NCI-H1417 treated with DMSO at 0.1 percent for 48 hours (cell line): ENCODE data around the gene NEURL2.
"Not testable (repeated sequence)": the region's sequence is repeated elsewhere in the genome, so short reads cannot be mapped to it uniquely, and the experiment has no call there.

Source experiments
- DNase-seq: peaks from one replicate; lab custom pipeline; 2025; lab: John Stamatoyannopoulos, UW

Gene NEURL2

DNA sequence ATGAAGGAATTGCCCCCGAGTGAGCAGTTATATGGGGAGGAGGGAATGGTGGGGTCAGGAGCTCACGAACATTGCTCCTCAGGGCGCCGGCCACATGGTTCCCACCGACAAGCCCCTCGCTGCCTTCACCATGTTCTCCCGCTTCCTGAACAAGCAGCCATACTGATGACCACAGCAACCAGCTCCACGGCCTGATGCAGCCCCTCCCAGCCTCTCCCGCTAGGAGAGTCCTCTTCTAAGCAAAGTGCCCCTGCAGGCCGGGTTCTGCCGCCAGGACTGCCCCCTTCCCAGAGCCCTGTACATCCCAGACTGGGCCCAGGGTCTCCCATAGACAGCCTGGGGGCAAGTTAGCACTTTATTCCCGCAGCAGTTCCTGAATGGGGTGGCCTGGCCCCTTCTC lies 7.3 kb upstream of the NEURL2 start:
- DNase-seq = no peak

DNA sequence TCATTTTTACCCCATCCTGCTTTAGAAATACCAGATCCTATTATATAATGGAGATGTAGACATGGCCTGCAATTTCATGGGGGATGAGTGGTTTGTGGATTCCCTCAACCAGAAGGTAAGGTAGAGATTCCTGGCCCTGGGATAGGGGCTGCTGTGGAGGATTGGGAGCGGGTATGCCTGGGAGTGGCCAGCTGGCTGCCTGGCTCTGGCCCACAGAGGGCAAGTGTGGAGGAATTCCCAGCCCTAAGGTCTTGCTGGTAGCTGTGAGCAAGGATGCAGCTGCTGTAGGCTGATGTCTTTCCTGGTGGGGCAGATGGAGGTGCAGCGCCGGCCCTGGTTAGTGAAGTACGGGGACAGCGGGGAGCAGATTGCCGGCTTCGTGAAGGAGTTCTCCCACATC lies 6.7 kb upstream of the NEURL2 start:
- no peak for DNase-seq

DNA sequence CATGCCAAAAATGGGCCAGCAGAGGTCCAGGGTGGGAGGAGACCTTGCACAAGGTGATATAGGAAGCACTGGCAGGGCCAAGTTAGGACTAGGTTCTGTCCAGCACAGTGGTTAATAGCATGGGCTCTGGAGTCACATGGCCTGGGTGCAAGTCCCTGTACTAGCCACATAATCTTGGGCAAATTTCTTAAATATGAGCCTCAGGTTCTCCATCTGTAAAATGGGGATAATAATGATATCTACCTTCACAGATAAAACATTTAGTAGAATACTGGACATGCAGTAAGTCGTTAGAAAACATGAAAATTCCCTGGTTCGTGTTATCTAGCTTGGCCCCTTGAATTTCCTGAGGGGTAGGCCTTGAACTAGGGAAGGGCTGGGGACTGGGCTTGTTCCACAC lies 6.3 kb upstream of the NEURL2 start:
- DNase-seq = no peak

GRCh38 chr20:45896641-45897161 lies 5.7 kb upstream of the NEURL2 start:
- DNase-seq = no peak

- no peak for DNase-seq
These were observed 3.8 kb upstream of the NEURL2 start for GRCh38 chr20:45894797-45895196.

DNA sequence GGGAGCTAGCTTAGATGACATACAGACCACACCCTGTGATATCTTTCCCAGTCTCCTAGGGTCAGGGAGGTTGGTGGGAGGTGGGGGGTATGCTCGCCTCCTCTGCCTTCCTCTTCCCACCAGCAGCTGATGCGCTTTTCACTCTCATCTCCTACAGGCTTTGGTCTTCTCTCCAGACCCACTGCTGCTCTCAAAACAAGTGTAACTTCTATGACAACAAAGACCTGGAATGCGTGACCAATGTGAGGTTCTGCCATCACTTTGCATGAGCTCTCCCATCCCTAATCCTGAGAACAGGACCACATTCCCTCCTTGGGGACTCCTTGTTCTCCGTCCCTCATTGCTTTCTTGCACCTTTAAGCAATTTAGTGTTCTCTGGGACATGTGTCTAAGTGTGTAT lies 2.8 kb upstream of the NEURL2 start:
- DNase-seq = no peak

GRCh38 chr20:45892828-45893500 lies 2.0 kb upstream of the NEURL2 start:
- no peak for DNase-seq

- DNase-seq = no peak
These were observed 1.2 kb upstream of the NEURL2 start for GRCh38 chr20:45892049-45892825.

- peak; percentile 16 for DNase-seq
These were observed 677 bp downstream of the NEURL2 start for GRCh38 chr20:45890077-45890984.

GRCh38 chr20:45888681-45889080 lies 2.3 kb downstream of the NEURL2 start:
- no peak for DNase-seq

- DNase-seq = no peak
These were observed 3.7 kb downstream of the NEURL2 start, which contains the start of gene SPATA25 for GRCh38 chr20:45887346-45887715. SPATA25 (minus strand) TSS chr20:45887622; CDS start chr20:45887590, 32 bp downstream.

GRCh38 chr20:45886590-45887345 lies 4.2 kb downstream of the NEURL2 start:
- no peak for DNase-seq

DNA sequence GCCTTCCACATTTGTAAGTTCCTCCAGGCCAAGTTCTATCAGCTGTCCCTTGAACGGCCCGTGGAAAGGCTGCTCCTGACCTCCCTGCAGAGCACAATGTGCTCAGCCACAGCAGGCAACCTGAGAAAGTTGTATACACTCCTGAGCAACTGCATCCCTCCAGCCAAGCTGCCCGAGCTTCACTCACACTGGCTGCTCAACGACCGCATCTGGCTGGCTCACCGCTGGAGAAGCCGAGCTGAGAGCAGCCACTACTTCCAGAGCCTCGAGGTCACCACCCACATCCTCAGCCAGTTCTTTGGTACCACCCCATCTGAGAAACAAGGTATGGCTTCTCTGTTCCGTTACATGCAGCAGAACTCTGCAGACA lies 7.9 kb downstream of the NEURL2 start:
- no peak for DNase-seq

GRCh38 chr20:45882469-45883099 lies 8.4 kb downstream of the NEURL2 start:
- no peak for DNase-seq

GRCh38 chr20:45880988-45881788 lies 9.8 kb downstream of the NEURL2 start, which contains the start of gene ZSWIM1:
ZSWIM1 (plus strand) TSS chr20:45881227; CDS start chr20:45882593, 1,366 bp downstream.
- peak; percentile 93 for DNase-seq

DNA sequence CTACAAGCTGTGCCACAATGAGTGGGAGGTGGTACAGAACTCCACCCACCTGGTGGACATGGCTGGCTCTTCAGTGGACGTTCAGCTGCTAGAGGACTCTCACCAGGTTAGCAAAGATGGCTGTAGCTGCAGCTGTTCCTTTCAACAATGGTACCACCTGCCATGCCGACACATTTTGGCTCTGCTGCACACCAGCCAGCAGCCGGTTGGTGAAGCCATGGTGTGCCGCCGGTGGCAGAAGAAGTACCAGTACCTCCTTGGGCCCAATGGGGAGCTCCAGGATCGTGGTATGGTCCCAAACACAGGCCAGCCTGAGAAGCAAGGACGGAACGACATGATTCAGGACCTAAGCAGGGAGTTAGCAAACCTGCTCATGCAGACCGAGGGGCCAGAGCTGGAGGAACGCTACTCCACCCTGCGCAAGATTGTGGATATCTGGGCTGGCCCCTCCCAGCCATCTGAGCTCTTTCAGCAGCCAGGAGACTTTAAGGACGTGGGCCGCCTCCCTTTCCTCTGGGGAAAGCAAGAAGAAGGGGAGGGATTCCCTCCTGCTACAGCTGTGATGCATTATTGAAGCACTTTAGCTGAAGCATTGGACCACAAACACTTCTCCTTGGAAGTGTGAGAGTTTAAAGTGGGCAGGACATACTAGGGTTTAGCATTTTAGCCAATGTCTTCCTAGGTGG lies 12.8 kb downstream of the NEURL2 start:
- no peak for DNase-seq

- no peak for DNase-seq
These were observed 16.4 kb downstream of the NEURL2 start for GRCh38 chr20:45874576-45874975.

- not testable (repeated sequence) for DNase-seq
These were observed 16.9 kb downstream of the NEURL2 start for GRCh38 chr20:45874104-45874481.

DNA sequence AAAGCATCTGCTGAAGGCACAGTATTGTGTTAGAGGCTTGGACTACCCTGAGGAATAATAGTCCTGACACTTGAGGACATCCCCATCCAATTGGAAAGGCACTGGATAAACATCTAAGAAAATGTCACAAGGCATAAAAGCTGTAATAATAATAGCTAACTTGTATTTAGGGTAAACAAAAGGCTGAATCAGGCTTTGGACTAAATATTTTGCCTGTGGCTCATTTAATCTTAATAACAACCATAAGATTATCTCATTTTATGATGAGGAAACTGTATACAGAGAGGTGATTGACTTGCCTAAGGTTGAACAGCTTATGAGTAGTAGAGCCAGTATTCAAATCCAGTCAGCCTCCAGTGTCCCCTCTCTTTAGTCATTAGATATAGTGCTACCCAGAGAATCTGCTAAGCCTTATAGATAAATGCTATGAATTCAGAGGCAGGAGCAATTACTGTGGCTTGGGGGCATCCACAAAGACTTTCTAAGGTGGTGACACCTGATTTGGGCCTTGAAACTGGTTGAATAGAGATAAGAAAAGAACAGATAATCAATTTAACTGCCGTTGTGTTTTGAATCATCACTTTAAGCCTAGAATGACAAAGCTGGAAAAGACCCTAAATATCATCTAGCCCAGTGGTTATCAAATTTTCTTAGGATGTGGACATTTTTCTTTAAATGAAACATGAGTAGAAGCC lies 17.5 kb downstream of the NEURL2 start:
- DNase-seq = no peak
